Measurements from ENCODE around the gene R3HCC1L.

DNA sequence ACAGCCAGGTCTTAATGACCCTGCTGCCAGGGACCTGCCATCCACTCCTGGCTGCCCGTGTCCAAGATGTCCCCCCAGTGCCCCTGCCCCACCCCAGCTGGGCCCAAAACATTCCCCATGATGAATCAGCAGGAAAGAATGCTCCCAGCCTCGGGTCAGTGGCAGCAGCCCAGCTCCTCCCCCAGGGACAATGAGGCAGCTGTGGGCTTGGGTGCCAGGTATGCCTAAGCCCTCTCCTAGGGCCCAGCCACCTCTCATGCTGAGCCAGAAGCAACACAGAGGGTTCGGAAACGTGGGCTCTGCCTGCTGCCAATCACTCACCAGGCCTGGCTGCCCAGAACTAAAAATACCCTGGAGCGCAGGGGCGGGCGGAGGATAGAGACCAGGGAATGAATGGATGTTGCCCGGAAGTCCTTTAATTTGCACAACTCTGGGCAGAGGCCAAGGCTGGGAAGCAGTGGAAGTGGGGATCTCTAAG is 135.0 kb downstream of the R3HCC1L start:
- no peak for TF ChIP-seq POLR2A (IDR thresholded peaks at IDR 0.05; ENCODE audit: extremely low read depth, insufficient read length)
- TF ChIP-seq, protein P1, sequence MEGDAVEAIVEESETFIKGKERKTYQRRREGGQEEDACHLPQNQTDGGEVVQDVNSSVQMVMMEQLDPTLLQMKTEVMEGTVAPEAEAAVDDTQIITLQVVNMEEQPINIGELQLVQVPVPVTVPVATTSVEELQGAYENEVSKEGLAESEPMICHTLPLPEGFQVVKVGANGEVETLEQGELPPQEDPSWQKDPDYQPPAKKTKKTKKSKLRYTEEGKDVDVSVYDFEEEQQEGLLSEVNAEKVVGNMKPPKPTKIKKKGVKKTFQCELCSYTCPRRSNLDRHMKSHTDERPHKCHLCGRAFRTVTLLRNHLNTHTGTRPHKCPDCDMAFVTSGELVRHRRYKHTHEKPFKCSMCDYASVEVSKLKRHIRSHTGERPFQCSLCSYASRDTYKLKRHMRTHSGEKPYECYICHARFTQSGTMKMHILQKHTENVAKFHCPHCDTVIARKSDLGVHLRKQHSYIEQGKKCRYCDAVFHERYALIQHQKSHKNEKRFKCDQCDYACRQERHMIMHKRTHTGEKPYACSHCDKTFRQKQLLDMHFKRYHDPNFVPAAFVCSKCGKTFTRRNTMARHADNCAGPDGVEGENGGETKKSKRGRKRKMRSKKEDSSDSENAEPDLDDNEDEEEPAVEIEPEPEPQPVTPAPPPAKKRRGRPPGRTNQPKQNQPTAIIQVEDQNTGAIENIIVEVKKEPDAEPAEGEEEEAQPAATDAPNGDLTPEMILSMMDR (IDR thresholded peaks at IDR 0.05; ENCODE audit: low read depth, low read length) = no peak

Data from NB4 (cell line).